Activated T-cell treated with anti-CD3 and anti-CD28 coated beads for 48 hours (primary cell): ENCODE data around the gene YEATS2.
A peak's percentile ranks its signal among the peaks of the same experiment; 100 is the strongest.
"Not testable (repeated sequence)": the region's sequence is repeated elsewhere in the genome, so short reads cannot be mapped to it uniquely, and the experiment has no call there.

Experiments
- DNase-seq: peaks from one replicate; pipeline ENCODE4 v3.0.0-alpha.2; 2020; ENCODE audit warnings: low read depth

Gene YEATS2

GRCh38 chr3:183714622-183715021, 17.0 kb downstream of the YEATS2 start:
- no peak for DNase-seq

DNA sequence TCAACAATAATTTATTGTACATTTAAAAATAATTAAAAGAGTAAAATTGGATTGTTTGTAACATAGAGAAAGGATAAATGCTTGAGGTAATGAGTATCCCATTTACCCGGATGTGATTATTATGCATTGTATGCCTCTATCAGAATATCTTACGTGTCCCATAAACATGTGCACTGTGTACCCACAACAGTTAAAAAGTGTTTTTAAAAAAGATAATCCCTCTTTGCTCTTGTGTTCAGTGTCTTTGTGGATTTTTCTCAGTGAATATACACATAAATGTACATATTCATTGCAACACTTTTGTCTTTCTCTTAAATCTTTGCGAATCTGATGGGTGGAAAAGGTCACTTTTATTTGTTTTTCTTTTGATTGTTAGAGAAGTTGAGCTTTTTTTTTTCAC, 20.4 kb downstream of the YEATS2 start:
- no peak for DNase-seq

- no peak for DNase-seq
Observed at GRCh38 chr3:183725387-183725786, 27.8 kb downstream of the YEATS2 start.

DNA sequence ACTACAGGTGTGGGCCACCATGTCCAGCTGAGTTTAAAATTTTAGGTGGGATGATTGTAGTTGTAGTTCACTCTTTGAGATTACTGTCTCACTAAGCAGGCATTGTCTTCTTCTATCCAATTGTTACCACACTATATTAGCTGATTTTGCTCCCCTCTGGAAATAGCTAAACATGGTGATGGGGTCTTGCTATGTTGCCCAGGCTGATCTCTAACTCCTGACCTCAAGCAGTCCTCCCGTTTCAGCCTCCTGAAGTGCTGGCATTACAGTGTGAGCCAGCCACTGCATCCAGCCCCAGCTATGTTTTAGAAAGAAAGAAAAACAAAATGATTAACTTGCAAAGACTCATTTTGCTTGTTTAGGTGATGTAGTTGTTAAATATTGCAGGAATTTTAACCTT, 30.6 kb downstream of the YEATS2 start:
- DNase-seq: no peak

GRCh38 chr3:183730361-183730760, 32.8 kb downstream of the YEATS2 start:
- no peak for DNase-seq

DNA sequence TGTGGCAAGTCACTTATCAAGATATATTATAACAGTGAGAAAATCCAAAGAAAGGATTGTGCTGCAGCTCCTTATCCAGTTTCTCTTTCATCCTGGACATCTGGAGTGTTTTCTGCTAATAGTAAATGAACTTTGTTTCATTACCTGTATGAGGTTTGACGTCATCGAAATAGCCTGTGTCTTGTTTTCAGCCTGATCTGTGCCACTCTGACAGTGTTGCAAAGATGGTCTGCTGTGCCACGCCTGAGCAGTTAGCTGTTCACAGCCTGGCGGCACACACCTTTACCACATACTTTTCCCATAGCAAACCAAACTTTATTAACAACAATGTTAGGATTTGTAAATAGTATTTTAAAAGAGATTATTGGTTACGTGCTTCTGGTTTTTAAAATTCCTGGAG, 34.0 kb downstream of the YEATS2 start:
- no peak for DNase-seq

DNA sequence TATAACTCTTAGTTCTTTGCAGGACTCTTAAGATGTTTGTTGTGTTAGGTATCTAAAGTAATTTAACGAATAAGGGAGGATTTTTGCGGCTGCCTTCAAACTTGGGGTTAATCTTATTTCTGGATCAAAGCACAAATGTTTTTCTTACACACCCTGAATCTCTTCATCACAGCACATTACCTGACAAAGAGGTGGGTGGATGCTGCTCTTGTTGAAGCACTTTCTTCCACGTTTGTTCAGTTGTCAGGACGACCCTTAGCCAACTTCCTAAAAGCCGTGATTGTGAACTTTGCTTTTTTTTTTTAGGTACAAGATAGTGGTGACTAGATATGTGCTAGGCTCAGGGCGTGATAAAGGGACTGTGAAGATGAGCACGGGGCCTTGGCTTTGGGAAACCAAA, 36.0 kb downstream of the YEATS2 start:
- DNase-seq: no peak

DNA sequence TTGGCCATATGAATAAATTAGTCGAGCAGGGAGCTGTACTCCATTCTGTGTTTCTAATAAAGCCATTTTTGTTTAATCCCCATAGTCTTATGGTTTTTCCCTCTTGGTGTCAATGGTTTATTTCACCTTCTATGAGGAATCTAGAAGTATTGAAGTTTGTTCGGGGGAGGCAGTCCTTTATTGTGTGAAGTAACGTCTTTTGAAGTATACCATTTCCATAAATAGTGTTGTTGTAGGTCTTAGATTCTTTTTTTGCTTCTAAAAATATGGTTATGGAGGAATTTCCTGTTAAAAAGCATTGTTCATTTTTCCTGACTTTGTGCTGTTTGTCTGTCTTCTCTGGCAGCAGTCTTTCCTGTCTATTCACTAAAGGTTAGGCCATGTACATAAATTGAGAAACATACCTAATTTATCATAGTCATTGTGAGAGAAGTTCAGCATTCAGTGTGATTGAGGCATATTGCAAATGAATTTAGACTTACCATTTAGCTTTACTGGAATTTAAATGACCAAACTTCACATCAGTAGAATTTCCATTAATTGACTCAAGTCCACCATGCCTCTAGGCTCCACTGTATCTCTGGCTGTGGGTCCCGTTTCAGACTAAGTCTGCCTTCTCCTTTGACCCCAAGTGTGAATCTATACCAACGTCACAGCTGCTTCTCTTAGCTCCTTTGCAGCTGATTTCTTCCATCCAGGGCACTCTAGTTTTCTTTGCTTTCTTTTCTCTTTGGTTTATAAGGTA, 37.3 kb downstream of the YEATS2 start:
- DNase-seq: no peak

GRCh38 chr3:183737116-183737515, 39.5 kb downstream of the YEATS2 start:
- DNase-seq: no peak

- not testable (repeated sequence) for DNase-seq
Observed at GRCh38 chr3:183740154-183740553, 42.6 kb downstream of the YEATS2 start.

DNA sequence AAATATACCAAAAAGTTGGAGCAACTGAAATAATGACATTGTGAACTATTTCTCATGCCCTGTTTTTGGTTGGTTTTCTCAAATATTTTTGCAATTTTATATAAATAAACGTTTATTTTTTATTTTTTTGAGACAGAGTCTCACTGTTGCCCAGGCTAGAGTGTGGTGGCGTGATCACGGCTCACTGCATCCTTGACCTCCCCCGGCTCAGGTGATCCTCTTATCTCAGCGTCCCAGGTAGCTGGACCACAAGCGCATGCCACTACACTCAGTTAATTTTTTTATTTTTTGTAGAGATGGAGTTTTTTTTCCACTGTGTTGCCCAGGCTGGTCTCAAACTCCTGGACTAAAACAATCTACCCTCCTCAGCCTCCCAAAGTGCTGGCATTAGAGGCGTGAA, 45.6 kb downstream of the YEATS2 start:
- no peak for DNase-seq

GRCh38 chr3:183745300-183746098, 47.9 kb downstream of the YEATS2 start:
- DNase-seq: no peak

DNA sequence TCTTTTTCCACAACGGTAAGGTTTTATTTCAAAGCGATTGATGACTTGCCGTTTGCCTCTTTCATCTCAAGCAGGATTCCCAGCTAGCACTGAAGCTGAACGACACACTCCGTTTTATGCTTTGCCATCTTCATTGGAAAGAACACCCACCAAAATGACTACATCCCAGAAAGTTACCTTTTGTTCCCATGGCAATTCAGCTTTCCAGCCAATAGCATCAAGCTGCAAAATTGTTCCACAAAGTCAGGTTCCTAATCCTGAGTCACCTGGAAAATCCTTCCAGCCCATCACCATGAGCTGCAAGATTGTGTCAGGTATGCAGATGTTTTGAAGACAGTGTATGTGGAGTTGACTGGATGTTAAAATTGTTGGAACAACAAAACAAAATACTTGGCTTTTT, 56.5 kb downstream of the YEATS2 start:
- DNase-seq: no peak

GRCh38 chr3:183762304-183762703, 64.7 kb downstream of the YEATS2 start:
- DNase-seq: no peak

DNA sequence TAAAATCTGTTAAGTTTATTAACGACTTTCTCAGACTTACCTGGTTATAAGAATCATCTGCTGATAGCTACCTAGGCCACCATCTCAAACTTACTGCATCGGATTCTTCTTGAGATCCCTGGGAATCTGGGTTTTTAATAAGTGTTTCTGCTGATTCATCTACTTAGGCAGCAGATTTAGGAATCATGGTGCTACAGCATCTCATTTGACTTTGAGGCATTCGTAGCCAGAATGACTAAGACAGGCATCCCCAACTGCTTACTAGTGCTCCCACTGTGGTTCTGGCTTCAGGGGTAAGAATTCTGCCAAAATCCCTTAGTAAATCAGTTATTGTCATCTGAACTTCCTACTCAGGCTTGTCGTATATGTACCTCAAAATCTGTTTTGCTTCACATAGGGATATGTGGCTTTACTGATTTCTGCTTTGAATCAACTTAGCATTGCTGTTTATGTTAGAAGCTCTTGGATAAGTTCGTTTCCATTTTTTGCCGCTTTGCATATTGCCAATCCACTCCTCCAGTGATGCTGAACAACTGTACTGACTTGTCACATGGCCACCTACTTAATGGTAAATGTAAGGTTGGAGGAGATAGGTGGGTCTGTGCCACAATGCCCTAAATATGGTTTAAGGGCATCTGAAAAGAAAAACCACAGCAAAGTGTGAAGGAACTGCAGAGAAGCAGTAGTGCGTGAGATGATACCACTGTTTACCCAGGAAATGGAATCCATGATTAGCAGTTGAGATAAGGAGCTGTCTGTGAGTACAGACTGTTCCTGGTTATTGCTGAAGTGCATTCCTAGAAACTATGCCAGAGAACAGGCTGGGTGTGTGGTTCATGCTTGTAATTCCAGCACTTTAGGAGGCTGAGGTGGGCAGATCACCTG, 67.5 kb downstream of the YEATS2 start:
- no peak for DNase-seq

DNA sequence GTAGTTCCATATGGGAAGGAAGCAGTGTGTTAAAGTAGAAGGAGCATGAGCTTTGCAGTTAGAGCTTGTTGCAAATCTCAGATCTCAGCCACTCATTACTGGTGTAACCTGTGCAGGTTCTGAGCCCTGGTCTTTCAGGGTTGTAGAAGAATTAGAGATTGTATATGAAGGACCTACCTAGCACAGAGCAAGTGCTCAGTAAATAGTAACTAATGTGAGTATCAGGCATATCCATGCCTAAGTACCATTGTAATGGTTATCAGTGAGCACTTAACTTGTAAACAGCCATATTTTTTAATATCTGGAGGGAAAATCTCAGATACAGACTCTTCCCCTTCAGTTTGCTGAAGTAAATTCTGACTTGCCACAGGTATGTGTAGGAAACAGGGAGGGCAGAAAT, 68.5 kb downstream of the YEATS2 start:
- no peak for DNase-seq

DNA sequence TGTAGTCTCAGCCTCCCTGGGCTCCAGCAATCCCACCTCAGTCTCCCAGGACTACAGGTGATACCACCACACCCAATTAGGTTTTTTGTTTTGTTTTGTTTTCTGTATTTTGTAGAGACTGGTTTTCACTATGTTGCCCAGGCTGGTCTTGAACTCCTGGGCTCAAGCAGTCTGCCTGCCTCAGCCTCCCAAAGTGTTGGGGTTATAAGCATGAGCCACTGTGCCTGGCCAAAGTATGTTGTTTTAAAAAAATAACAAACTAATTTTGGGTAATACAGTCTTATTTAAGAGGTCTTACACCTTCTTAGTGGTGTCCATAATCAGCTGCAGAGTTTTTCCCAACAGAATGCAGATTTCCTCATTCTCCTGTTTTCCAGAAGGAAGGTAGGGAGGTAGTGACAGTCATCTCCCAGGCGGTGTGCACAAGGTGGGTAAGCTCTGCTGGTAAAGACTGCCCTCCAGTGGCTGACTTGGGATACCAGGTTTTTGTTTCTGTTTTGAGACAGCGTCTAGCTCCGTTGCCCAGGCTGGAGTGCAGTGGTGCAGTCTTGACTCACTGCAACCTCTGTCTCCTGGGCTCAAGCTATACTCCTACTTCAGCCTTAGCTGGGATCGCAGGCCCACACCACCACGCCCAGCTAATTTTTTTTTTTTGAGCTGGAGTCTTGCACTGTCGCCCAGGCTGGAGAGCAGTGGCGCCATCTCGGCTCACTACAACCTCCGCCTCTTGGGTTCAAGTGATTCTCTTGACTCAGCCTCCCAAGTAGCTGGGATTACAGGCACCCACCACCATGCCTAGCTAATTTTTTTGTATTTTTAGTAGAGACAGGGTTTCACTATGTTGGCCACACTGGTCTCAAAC, 69.4 kb downstream of the YEATS2 start:
- DNase-seq: peak; percentile 47

- DNase-seq: no peak
Observed at GRCh38 chr3:183768114-183768513, 70.5 kb downstream of the YEATS2 start.

DNA sequence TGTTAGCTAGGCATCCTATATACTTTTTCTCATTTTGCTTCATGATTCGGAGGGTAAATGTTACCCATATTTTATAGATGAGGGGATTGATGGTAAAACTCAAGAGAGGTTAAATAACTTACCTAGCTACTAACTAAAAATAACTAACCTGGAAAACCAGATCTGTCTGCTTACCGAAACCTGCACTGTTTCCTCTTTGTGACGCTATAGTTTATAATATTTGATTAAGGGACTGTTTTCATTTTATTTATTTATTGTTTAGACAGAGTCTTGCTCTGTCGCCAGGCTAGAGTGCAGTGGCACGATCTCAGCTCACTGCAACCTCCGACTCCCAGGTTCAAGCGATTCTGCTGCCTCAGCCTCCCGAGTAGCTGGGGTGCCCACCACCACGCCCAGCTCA, 71.9 kb downstream of the YEATS2 start:
- no peak for DNase-seq

GRCh38 chr3:183774631-183775030, 77.0 kb downstream of the YEATS2 start:
- no peak for DNase-seq

DNA sequence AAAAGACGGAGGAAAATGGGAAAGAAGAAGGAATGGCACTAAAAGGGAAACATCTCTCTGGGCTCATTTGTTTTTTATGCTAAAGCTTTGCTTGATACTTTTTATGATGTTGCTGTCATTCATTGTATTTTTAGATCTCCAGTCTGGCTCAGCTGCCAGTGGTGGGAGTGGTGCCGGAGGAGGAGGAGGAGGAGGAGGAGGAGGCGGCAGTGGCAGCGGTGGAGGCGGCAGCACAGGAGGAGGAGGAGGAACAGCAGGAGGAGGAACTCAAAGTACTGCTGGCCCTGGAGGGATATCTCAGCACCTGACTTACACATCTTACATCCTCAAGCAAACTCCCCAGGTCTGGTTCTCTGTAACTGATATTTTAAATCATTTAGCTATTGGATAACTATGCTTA, 78.2 kb downstream of the YEATS2 start:
- no peak for DNase-seq

DNA sequence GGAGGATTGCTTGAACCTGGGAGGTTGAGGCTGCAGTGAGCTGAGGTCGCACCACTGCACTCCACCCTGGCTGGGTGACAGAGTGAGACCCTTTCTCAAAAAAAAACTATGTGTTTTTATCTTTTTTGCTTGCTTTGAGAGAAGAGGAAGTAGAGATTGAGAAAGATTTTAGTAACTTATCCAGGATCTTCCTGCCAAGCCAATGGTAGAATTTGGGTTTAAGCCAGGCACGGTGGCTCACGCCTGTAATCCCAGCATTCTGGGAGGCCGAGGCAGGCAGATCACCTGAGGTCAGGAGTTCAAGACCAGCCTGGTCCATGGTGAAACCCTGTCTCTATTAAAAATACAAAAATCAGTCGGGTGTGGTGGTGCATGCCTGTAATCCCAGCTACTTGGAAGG, 78.9 kb downstream of the YEATS2 start:
- DNase-seq: not testable (repeated sequence)
